ENCODE results near the gene GPR83.
"Not testable (repeated sequence)": the region's sequence is repeated elsewhere in the genome, so short reads cannot be mapped to it uniquely, and the experiment has no call there.

GPR83 gene

DNA sequence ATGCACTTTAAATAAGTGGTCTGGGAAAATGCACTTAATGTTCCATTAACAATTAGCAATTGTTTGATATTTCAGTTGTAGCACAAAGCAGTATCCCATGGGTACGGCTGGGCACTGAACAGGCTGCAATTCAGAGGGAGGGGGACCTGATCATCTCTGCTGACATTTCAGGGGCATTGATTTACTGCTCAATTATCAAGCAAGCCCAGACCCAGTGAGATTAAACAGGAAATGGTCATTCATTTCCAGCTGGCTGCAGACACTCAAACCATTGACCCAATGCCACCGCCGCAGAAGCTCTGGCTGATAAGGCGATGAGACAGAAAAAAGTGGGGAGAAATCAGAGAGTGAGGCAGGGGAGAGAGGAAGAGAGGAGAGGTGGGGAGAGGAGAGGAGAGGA is 1.2 kb downstream of the GPR83 start:
- Histone ChIP-seq H3K27me3 (ENCODE audit: control insufficient read depth in 1 of 2, insufficient read depth in 1 of 2, low read length in 2 of 2) (peaks cover 55 to 68% of the 10 kb centered on the region in 2 experiments), H3K4me3 (ENCODE audit: insufficient read depth in 1 of 2, low read depth in 1 of 2, low read length in 2 of 2) (no peak overlapping the region), H4K91ac (ENCODE audit: low read length) (no peak overlapping the region), H4K8ac (ENCODE audit: low read length) (no peak overlapping the region), H2AK5ac (ENCODE audit: low read length, severe bottlenecking) (no peak overlapping the region), H3K27ac (ENCODE audit: low read length, poor library complexity, severe bottlenecking) (no peak overlapping the region), H3K4ac (ENCODE audit: low read depth in 1 of 2, low read length in 2 of 2) (no peak overlapping the region), H3K9me3 (ENCODE audit: control insufficient read depth, low read length) (no peaks in the 10 kb centered on the region), H2BK120ac (ENCODE audit: low read depth, low read length) (no peak overlapping the region), H2BK5ac (ENCODE audit: low read depth, low read length, poor library complexity, severe bottlenecking) (no peak overlapping the region), H2AFZ (ENCODE audit: low read depth, low read length) (no peak overlapping the region), H3K23ac (ENCODE audit: low read length in 2 of 2) (no peak overlapping the region), H3K14ac (ENCODE audit: low read length in 2 of 2) (no peak overlapping the region), H3K18ac (ENCODE audit: low read depth in 1 of 2, low read length in 2 of 2) (no peak overlapping the region), H2BK12ac (ENCODE audit: low read length in 2 of 2) (no peak overlapping the region), H3K9ac (ENCODE audit: low read length) (no peak overlapping the region), H3K4me2 (ENCODE audit: low read length, poor library complexity, severe bottlenecking) (no peak overlapping the region), H3K4me1 (ENCODE audit: control insufficient read depth, insufficient read depth, low read depth, low read length) (peaks cover 8% of the 10 kb centered on the region), H3K79me1 (replicated peaks; ENCODE audit: low read length, poor library complexity, severe bottlenecking) (no peaks in the 10 kb centered on the region), H2BK15ac (ENCODE audit: low read depth, poor library complexity, severe bottlenecking) (no peak overlapping the region), H3K36me3 (ENCODE audit: control insufficient read depth in 1 of 2, insufficient read depth in 2 of 2, low read depth in 1 of 2, low read length in 2 of 2) (no peaks in the 10 kb centered on the region)
- WGBS, result 31% methylated on average over 4 of the region's 4 CpGs
- no peak for DNase-seq

DNA sequence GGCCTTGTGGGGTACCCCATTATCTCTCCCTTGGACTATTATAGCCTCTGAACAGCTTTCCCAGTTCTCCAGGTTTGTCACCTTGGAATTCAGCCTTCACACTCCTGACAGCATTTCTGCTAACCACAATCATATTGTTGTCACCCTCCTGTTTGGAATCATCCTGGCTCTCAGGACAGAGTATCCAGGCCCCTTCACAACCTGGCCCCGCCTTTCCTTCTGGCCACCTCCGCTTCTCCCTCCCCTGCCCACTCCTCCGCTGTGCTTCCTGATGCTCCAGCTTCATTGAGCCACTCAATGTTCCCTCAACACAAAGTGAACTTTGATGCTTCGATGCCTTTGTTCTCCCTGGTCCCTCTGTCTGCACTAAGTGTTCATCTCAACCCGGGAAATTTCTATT is 3.1 kb downstream of the GPR83 start:
- Histone ChIP-seq H3K4me2 (ENCODE audit: low read length, poor library complexity, severe bottlenecking) (no peak overlapping the region), H3K14ac (ENCODE audit: low read length in 2 of 2) (no peak overlapping the region), H3K18ac (ENCODE audit: low read depth in 1 of 2, low read length in 2 of 2) (no peak overlapping the region), H2BK120ac (ENCODE audit: low read depth, low read length) (no peak overlapping the region), H2AK5ac (ENCODE audit: low read length, severe bottlenecking) (no peak overlapping the region), H2BK5ac (ENCODE audit: low read depth, low read length, poor library complexity, severe bottlenecking) (no peak overlapping the region), H3K4me1 (ENCODE audit: control insufficient read depth, insufficient read depth, low read depth, low read length) (peaks cover 8% of the 10 kb centered on the region), H3K36me3 (ENCODE audit: control insufficient read depth in 1 of 2, insufficient read depth in 2 of 2, low read depth in 1 of 2, low read length in 2 of 2) (no peaks in the 10 kb centered on the region), H4K91ac (ENCODE audit: low read length) (no peak overlapping the region), H3K27me3 (ENCODE audit: control insufficient read depth in 1 of 2, insufficient read depth in 1 of 2, low read length in 2 of 2) (peaks cover 59 to 69% of the 10 kb centered on the region in 2 experiments), H2BK12ac (ENCODE audit: low read length in 2 of 2) (no peak overlapping the region), H4K8ac (ENCODE audit: low read length) (no peak overlapping the region), H3K9ac (ENCODE audit: low read length) (no peak overlapping the region), H2BK15ac (ENCODE audit: low read depth, poor library complexity, severe bottlenecking) (no peak overlapping the region), H3K23ac (ENCODE audit: low read length in 2 of 2) (no peak overlapping the region), H3K4ac (ENCODE audit: low read depth in 1 of 2, low read length in 2 of 2) (no peak overlapping the region), H3K27ac (ENCODE audit: low read length, poor library complexity, severe bottlenecking) (no peak overlapping the region), H2AFZ (ENCODE audit: low read depth, low read length) (no peak overlapping the region), H3K4me3 (ENCODE audit: insufficient read depth in 1 of 2, low read depth in 1 of 2, low read length in 2 of 2) (no peak overlapping the region), H3K79me1 (replicated peaks; ENCODE audit: low read length, poor library complexity, severe bottlenecking) (no peaks in the 10 kb centered on the region), H3K9me3 (ENCODE audit: control insufficient read depth, low read length) (no peaks in the 10 kb centered on the region)
- WGBS, result 79% methylated on average over 5 of the region's 5 CpGs
- DNase-seq, result no peak

DNA sequence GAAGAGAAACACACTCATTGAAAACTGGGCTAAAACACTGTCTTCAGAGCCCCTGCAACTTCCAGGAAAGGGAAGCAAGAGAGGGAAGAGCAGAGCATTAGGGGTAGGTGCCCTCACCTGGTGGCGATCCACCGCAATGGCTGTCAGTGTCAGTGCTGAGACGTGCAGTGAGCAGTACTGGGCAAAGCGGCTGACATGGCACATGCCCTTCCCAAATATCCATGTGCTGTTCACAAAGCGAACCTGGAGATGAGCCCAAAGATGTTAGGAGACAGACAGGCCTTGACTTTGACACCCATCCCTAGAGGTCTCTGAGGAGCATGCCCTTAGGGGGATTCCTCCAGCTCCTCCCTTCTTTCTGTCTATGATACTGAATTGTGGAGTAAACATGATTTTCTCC is 4.9 kb downstream of the GPR83 start:
- H3K79me1 ChIP-seq (replicated peaks; ENCODE audit: low read length, poor library complexity, severe bottlenecking), result no peaks in the 10 kb centered on the region
- H2BK15ac ChIP-seq (ENCODE audit: low read depth, poor library complexity, severe bottlenecking), result no peak overlapping the region
- no peak overlapping the region for H3K9ac ChIP-seq (ENCODE audit: low read length)
- no peak overlapping the region for H2BK120ac ChIP-seq (ENCODE audit: low read depth, low read length)
- H2BK12ac ChIP-seq (ENCODE audit: low read length in 2 of 2), result no peak overlapping the region
- no peak overlapping the region for H3K23ac ChIP-seq (ENCODE audit: low read length in 2 of 2)
- no peak overlapping the region for H3K4me3 ChIP-seq (ENCODE audit: insufficient read depth in 1 of 2, low read depth in 1 of 2, low read length in 2 of 2)
- no peak overlapping the region for H3K18ac ChIP-seq (ENCODE audit: low read depth in 1 of 2, low read length in 2 of 2)
- H3K36me3 ChIP-seq (ENCODE audit: control insufficient read depth in 1 of 2, insufficient read depth in 2 of 2, low read depth in 1 of 2, low read length in 2 of 2), result no peaks in the 10 kb centered on the region
- H3K4me2 ChIP-seq (ENCODE audit: low read length, poor library complexity, severe bottlenecking), result no peak overlapping the region
- H2AK5ac ChIP-seq (ENCODE audit: low read length, severe bottlenecking), result no peak overlapping the region
- H4K8ac ChIP-seq (ENCODE audit: low read length), result no peak overlapping the region
- H2AFZ ChIP-seq (ENCODE audit: low read depth, low read length), result peak overlapping the region; percentile 46
- H3K4me1 ChIP-seq (ENCODE audit: control insufficient read depth, insufficient read depth, low read depth, low read length), result peaks cover 5% of the 10 kb centered on the region
- no peak for DNase-seq
- no peak overlapping the region for H3K4ac ChIP-seq (ENCODE audit: low read depth in 1 of 2, low read length in 2 of 2)
- no peaks in the 10 kb centered on the region for H3K9me3 ChIP-seq (ENCODE audit: control insufficient read depth, low read length)
- no peak overlapping the region for H3K14ac ChIP-seq (ENCODE audit: low read length in 2 of 2)
- H3K27me3 ChIP-seq (ENCODE audit: control insufficient read depth in 1 of 2, insufficient read depth in 1 of 2, low read length in 2 of 2), result peaks cover 46 to 56% of the 10 kb centered on the region in 2 experiments
- WGBS, result 87% methylated on average over 5 of the region's 5 CpGs
- no peak overlapping the region for H4K91ac ChIP-seq (ENCODE audit: low read length)
- H2BK5ac ChIP-seq (ENCODE audit: low read depth, low read length, poor library complexity, severe bottlenecking), result no peak overlapping the region
- no peak overlapping the region for H3K27ac ChIP-seq (ENCODE audit: low read length, poor library complexity, severe bottlenecking)

DNA sequence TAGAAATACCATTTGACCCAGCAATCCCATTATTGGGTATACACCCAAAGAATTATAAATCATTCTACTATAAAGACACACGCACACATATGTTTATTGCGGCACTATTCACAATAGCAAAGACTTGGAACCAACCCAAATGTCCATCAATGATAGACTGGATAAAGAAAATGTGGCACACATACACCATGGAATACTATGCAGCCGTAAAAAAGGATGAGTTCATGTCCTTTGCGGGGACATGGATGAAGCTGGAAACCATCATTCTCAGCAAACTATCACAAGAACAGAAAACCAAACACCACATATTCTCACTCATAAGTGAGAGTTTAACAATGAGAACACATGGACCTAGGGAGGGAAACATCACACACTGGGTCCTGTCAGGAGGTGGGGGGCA is 9.3 kb downstream of the GPR83 start:
- H2BK15ac ChIP-seq (ENCODE audit: low read depth, poor library complexity, severe bottlenecking); H3K9ac ChIP-seq (ENCODE audit: low read length); H2BK120ac ChIP-seq (ENCODE audit: low read depth, low read length); H3K4ac ChIP-seq (ENCODE audit: low read depth in 1 of 2, low read length in 2 of 2); H3K79me1 ChIP-seq (replicated peaks; ENCODE audit: low read length, poor library complexity, severe bottlenecking); H4K8ac ChIP-seq (ENCODE audit: low read length); H3K36me3 ChIP-seq (ENCODE audit: control insufficient read depth in 1 of 2, insufficient read depth in 2 of 2, low read depth in 1 of 2, low read length in 2 of 2); H2AK5ac ChIP-seq (ENCODE audit: low read length, severe bottlenecking); H2BK12ac ChIP-seq (ENCODE audit: low read length in 2 of 2); H3K23ac ChIP-seq (ENCODE audit: low read length in 2 of 2); DNase-seq; H3K4me3 ChIP-seq (ENCODE audit: insufficient read depth in 1 of 2, low read depth in 1 of 2, low read length in 2 of 2); H3K4me1 ChIP-seq (ENCODE audit: control insufficient read depth, insufficient read depth, low read depth, low read length); H3K4me2 ChIP-seq (ENCODE audit: low read length, poor library complexity, severe bottlenecking); H4K91ac ChIP-seq (ENCODE audit: low read length); H3K18ac ChIP-seq (ENCODE audit: low read depth in 1 of 2, low read length in 2 of 2); H3K27ac ChIP-seq (ENCODE audit: low read length, poor library complexity, severe bottlenecking); H3K9me3 ChIP-seq (ENCODE audit: control insufficient read depth, low read length); H2BK5ac ChIP-seq (ENCODE audit: low read depth, low read length, poor library complexity, severe bottlenecking); H2AFZ ChIP-seq (ENCODE audit: low read depth, low read length); H3K14ac ChIP-seq (ENCODE audit: low read length in 2 of 2): not testable (repeated sequence)
- peaks cover 5 to 14% of the 10 kb centered on the region in 2 experiments for H3K27me3 ChIP-seq (ENCODE audit: control insufficient read depth in 1 of 2, insufficient read depth in 1 of 2, low read length in 2 of 2)
- WGBS, result 86% methylated on average over 1 of the region's 4 CpGs

All from mesenchymal stem cell (in vitro differentiated cells and primary cell).